Measurements from ENCODE around the gene BTRC.
"Not testable (repeated sequence)": the region's sequence is repeated elsewhere in the genome, so short reads cannot be mapped to it uniquely, and the experiment has no call there.

Gene BTRC

GRCh38 chr10:101414034-101414433 lies 60.1 kb downstream of the BTRC start:
- H4K20me1 ChIP-seq (ENCODE audit: low read depth, low read length), result no peaks in the 10 kb centered on the region
- TF ChIP-seq EZH2phosphoT487 (conservative IDR thresholded peaks at IDR 0.05; ENCODE audit: low read length) (no peak), CTCF (IDR thresholded peaks at IDR 0.05; ENCODE audit: insufficient read depth, low read length, poor library complexity, severe bottlenecking) (no peak)
- H3K27me3 ChIP-seq (ENCODE audit: low read length), result no peaks in the 10 kb centered on the region
- no peak overlapping the region for H3K4me2 ChIP-seq (ENCODE audit: low read depth, low read length, poor library complexity, severe bottlenecking)
- H3K79me2 ChIP-seq (ENCODE audit: insufficient read depth, low read length), result no peaks in the 10 kb centered on the region
- no peak overlapping the region for H3K27ac ChIP-seq (ENCODE audit: low read depth, low read length)
- no peaks in the 10 kb centered on the region for H3K9me2 ChIP-seq (replicated peaks; ENCODE audit: insufficient read depth, low read length)
- H3K9me3 ChIP-seq (ENCODE audit: insufficient read depth, low read length), result no peaks in the 10 kb centered on the region
- H3K36me3 ChIP-seq (ENCODE audit: low read length), result no peaks in the 10 kb centered on the region
- H3K4me3 ChIP-seq (ENCODE audit: insufficient read depth, low read length, poor library complexity, severe bottlenecking), result no peak overlapping the region
- no peaks in the 10 kb centered on the region for H3F3A ChIP-seq (ENCODE audit: insufficient read depth)
- H3K9ac ChIP-seq (ENCODE audit: low read length), result no peak overlapping the region
- no peak overlapping the region for H2AFZ ChIP-seq (ENCODE audit: low read depth, low read length, severe bottlenecking)

- no peaks in the 10 kb centered on the region for H4K20me1 ChIP-seq (ENCODE audit: low read depth, low read length)
- TF ChIP-seq EZH2phosphoT487 (conservative IDR thresholded peaks at IDR 0.05; ENCODE audit: low read length) (no peak), CTCF (IDR thresholded peaks at IDR 0.05; ENCODE audit: insufficient read depth, low read length, poor library complexity, severe bottlenecking) (no peak)
Observed at GRCh38 chr10:101415884-101416283, 61.9 kb downstream of the BTRC start.

GRCh38 chr10:101421967-101422366 lies 68.0 kb downstream of the BTRC start:
- not testable (repeated sequence) for H3K36me3 ChIP-seq (ENCODE audit: low read length); H3K27ac ChIP-seq (ENCODE audit: low read depth, low read length); H3K4me3 ChIP-seq (ENCODE audit: insufficient read depth, low read length, poor library complexity, severe bottlenecking); H3K27me3 ChIP-seq (ENCODE audit: low read length); H3K9ac ChIP-seq (ENCODE audit: low read length); H3K9me3 ChIP-seq (ENCODE audit: insufficient read depth, low read length); H2AFZ ChIP-seq (ENCODE audit: low read depth, low read length, severe bottlenecking); H3K79me2 ChIP-seq (ENCODE audit: insufficient read depth, low read length); H3K4me2 ChIP-seq (ENCODE audit: low read depth, low read length, poor library complexity, severe bottlenecking); H4K20me1 ChIP-seq (ENCODE audit: low read depth, low read length); H3F3A ChIP-seq (ENCODE audit: insufficient read depth); H3K9me2 ChIP-seq (replicated peaks; ENCODE audit: insufficient read depth, low read length)

More at GRCh38 chr10:101415884-101416283, 61.9 kb downstream of the BTRC start:
- Histone ChIP-seq H3K4me3 (ENCODE audit: insufficient read depth, low read length, poor library complexity, severe bottlenecking) (no peak overlapping the region), H3K36me3 (ENCODE audit: low read length) (no peaks in the 10 kb centered on the region), H3K79me2 (ENCODE audit: insufficient read depth, low read length) (no peaks in the 10 kb centered on the region), H3K4me2 (ENCODE audit: low read depth, low read length, poor library complexity, severe bottlenecking) (no peak overlapping the region), H3K27ac (ENCODE audit: low read depth, low read length) (no peak overlapping the region), H2AFZ (ENCODE audit: low read depth, low read length, severe bottlenecking) (no peak overlapping the region), H3K9me2 (replicated peaks; ENCODE audit: insufficient read depth, low read length) (no peaks in the 10 kb centered on the region), H3K27me3 (ENCODE audit: low read length) (no peaks in the 10 kb centered on the region), H3K9me3 (ENCODE audit: insufficient read depth, low read length) (no peaks in the 10 kb centered on the region), H3F3A (ENCODE audit: insufficient read depth) (no peaks in the 10 kb centered on the region), H3K9ac (ENCODE audit: low read length) (no peak overlapping the region)

GRCh38 chr10:101425535-101425934 lies 71.6 kb downstream of the BTRC start:
- H3K9me2 ChIP-seq (replicated peaks; ENCODE audit: insufficient read depth, low read length), result no peaks in the 10 kb centered on the region
- no peak overlapping the region for H3K4me2 ChIP-seq (ENCODE audit: low read depth, low read length, poor library complexity, severe bottlenecking)
- H3K4me3 ChIP-seq (ENCODE audit: insufficient read depth, low read length, poor library complexity, severe bottlenecking), result no peak overlapping the region
- H2AFZ ChIP-seq (ENCODE audit: low read depth, low read length, severe bottlenecking), result no peak overlapping the region
- no peak overlapping the region for H3K9ac ChIP-seq (ENCODE audit: low read length)
- H3K79me2 ChIP-seq (ENCODE audit: insufficient read depth, low read length), result no peaks in the 10 kb centered on the region
- no peaks in the 10 kb centered on the region for H3K9me3 ChIP-seq (ENCODE audit: insufficient read depth, low read length)
- no peaks in the 10 kb centered on the region for H3F3A ChIP-seq (ENCODE audit: insufficient read depth)
- H3K27me3 ChIP-seq (ENCODE audit: low read length), result no peaks in the 10 kb centered on the region
- TF ChIP-seq CTCF (IDR thresholded peaks at IDR 0.05; ENCODE audit: insufficient read depth, low read length, poor library complexity, severe bottlenecking) (no peak), EZH2phosphoT487 (conservative IDR thresholded peaks at IDR 0.05; ENCODE audit: low read length) (no peak)
- no peak overlapping the region for H3K27ac ChIP-seq (ENCODE audit: low read depth, low read length)
- peaks cover 8% of the 10 kb centered on the region; the same call in 1 of the 2 replicates for H4K20me1 ChIP-seq (ENCODE audit: low read depth, low read length)
- H3K36me3 ChIP-seq (ENCODE audit: low read length), result no peaks in the 10 kb centered on the region
